Lung (tissue), 12 donors: ENCODE data around the gene AGO3. TPM values are rescaled to one million over a fixed set of nuclear protein-coding genes. Genes with fewer than 3 reads are reported as not detected.

Experiments
- ATAC-seq: fragments of 200-7000 bp; cut with Tn5 transposase; one replicate; pipeline ENCODE4 v1.9.1; 2020; ENCODE audit warnings: moderate number of reproducible peaks; ENCODE audit not compliant: insufficient read depth, low FRiP score
- DNase-seq, 3 donors: peaks; one replicate each; pipeline ENCODE4 v3.0.0-alpha.2; 2013 to 2017
- H3K27ac ChIP-seq, 2 donors: one replicate each; pipeline ENCODE4 v1.5.1; 2013; ENCODE audit warnings: mild to moderate bottlenecking in 2 of 2, moderate library complexity in 2 of 2, control low read depth in 1 of 2, inconsistent platforms in 1 of 2, low read depth in 1 of 2, low read length in 1 of 2
- H3K27me3 ChIP-seq, 3 donors: one replicate each; pipeline ENCODE4 v1.5.1; 2013; ENCODE audit warnings: low read length in 2 of 3; ENCODE audit not compliant: control insufficient read depth in 3 of 3, insufficient read depth in 3 of 3
- H3K36me3 ChIP-seq, 4 donors: one replicate each; pipeline ENCODE4 v1.5.1; 2013; ENCODE audit warnings: low read length in 4 of 4, mild to moderate bottlenecking in 1 of 4, moderate library complexity in 1 of 4; ENCODE audit not compliant: control insufficient read depth in 4 of 4, insufficient read depth in 4 of 4
- H3K4me1 ChIP-seq, 5 donors: one replicate each; pipeline ENCODE4 v1.5.1; 2013; ENCODE audit warnings: low read length in 5 of 5, mild to moderate bottlenecking in 2 of 5, moderate library complexity in 1 of 5; ENCODE audit not compliant: control insufficient read depth in 5 of 5, insufficient read depth in 5 of 5
- H3K4me3 ChIP-seq: one replicate; pipeline ENCODE4 v1.5.1; 2013; ENCODE audit warnings: mild to moderate bottlenecking, control low read depth, moderate library complexity
- H3K9ac ChIP-seq, 2 donors: one replicate each; pipeline ENCODE4 v1.5.1; 2013; ENCODE audit warnings: low read length in 2 of 2, control low read depth in 1 of 2; ENCODE audit not compliant: insufficient read depth in 1 of 2
- H3K9me3 ChIP-seq, 4 donors: one replicate each; pipeline ENCODE4 v1.5.1; 2013; ENCODE audit warnings: low read length in 3 of 4, mild to moderate bottlenecking in 1 of 4, moderate library complexity in 1 of 4; ENCODE audit not compliant: control insufficient read depth in 4 of 4, insufficient read depth in 3 of 4
- CTCF ChIP-seq: IDR thresholded peaks from 2 replicates; pipeline ENCODE4 v1.5.1; 2012; ENCODE audit warnings: mild to moderate bottlenecking; ENCODE audit errors: control extremely low read depth, extremely low read depth
- WGBS, 2 donors: extraction: QIAGEN DNeasy Blood & Tissue Kit; methylation state at CpG; one replicate each; pipeline ENCODE4 v1.1.7; 2013; 5-methylcytosine and 5-hydroxymethylcytosine counted together
- polyA plus RNA-seq, 2 donors: library from polyadenylated mRNA; stranded (reverse); fragments of 200-250 nt; gene quantifications; one replicate each; pipeline ENCODE4 v1.2.1, GENCODE V29; 2013
- total RNA-seq, 2 donors: library from RNA; depleted of rRNA in 1 of 2; stranded (reverse); fragments of >200 nt in 1 of 2; gene quantifications; one replicate each; pipeline ENCODE4 v1.2.1, GENCODE V29; 2014 to 2021
- donor health status: control.
- donor health status: control.
- donor health status: Bipolar disorder and iron deficiency.
- donor health status: healthy.
- donor health status: DM: yes; HTN: yes; CAD: no.

Gene AGO3
- total and polyA plus RNA-seq, 4 donors: 4.4 to 60.4 (median 19.6) TPM

- Histone ChIP-seq H3K4me3 (no peak overlapping the region), H3K36me3 (peaks cover 0 to 9% (median 0%) of the 10 kb centered on the region in 4 donors), H3K4me1 (peaks cover 0 to 6% (median 0%) of the 10 kb centered on the region in 5 donors), H3K9ac (no peak overlapping the region), H3K27ac (no peak overlapping the region), H3K9me3 (no peaks in the 10 kb centered on the region), H3K27me3 (no peaks in the 10 kb centered on the region)
- no peak for ATAC-seq
- 60 to 79% methylated on average over 4 of the region's 4 CpGs for WGBS, 2 donors
- peak; percentile 19 to 49 (median 42) for DNase-seq
- TF ChIP-seq CTCF: no peak
These were observed 5.2 kb upstream of the AGO3 start for GRCh38 chr1:35925741-35926140.

GRCh38 chr1:35927472-35927871, 3.4 kb upstream of the AGO3 start:
- H3K36me3 ChIP-seq: peaks cover 0 to 4% (median under 1%) of the 10 kb centered on the region in 4 donors
- no peak for TF ChIP-seq CTCF
- no peak overlapping the region for H3K4me3 ChIP-seq
- no peak overlapping the region for H3K27ac ChIP-seq
- ATAC-seq: no peak
- H3K4me1 ChIP-seq: peaks cover 0 to 13% (median 0%) of the 10 kb centered on the region in 5 donors
- DNase-seq: no peak
- no peaks in the 10 kb centered on the region for H3K27me3 ChIP-seq
- no peak overlapping the region for H3K9ac ChIP-seq
- H3K9me3 ChIP-seq: no peaks in the 10 kb centered on the region
- 65 to 72% methylated on average over 3 of the region's 3 CpGs for WGBS, 2 donors

- H3K9me3 ChIP-seq: no peaks in the 10 kb centered on the region
- peak; percentile 13 for ATAC-seq
- 2% methylated on average over 15 of the region's 15 CpGs for WGBS, 2 donors
These were observed 944 bp upstream of the AGO3 start for GRCh38 chr1:35929730-35930592.

More at GRCh38 chr1:35929730-35930592, 944 bp upstream of the AGO3 start:
- Histone ChIP-seq H3K4me1 (peaks cover 0 to 33% (median 2%) of the 10 kb centered on the region in 5 donors), H3K4me3 (peak overlapping the region; percentile 90), H3K27me3 (no peaks in the 10 kb centered on the region), H3K9ac (peak overlapping the region; percentile 70 to 92), H3K36me3 (peaks cover 0 to 4% (median 0%) of the 10 kb centered on the region in 4 donors), H3K27ac (peak overlapping the region; percentile 99)
- DNase-seq: peak; percentile 59 to 71 (median 69)
- no peak for TF ChIP-seq CTCF
